Embryonic facial prominence (tissue), 1 donor: ENCODE data around the gene MTCH1.

ENCODE experiments used
- DNase-seq: peaks from one replicate; pipeline ENCODE4 v3.0.0-alpha.2; 2016; ENCODE audit errors: extremely low spot score

The MTCH1 gene, protein sequence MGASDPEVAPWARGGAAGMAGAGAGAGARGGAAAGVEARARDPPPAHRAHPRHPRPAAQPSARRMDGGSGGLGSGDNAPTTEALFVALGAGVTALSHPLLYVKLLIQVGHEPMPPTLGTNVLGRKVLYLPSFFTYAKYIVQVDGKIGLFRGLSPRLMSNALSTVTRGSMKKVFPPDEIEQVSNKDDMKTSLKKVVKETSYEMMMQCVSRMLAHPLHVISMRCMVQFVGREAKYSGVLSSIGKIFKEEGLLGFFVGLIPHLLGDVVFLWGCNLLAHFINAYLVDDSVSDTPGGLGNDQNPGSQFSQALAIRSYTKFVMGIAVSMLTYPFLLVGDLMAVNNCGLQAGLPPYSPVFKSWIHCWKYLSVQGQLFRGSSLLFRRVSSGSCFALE

DNA sequence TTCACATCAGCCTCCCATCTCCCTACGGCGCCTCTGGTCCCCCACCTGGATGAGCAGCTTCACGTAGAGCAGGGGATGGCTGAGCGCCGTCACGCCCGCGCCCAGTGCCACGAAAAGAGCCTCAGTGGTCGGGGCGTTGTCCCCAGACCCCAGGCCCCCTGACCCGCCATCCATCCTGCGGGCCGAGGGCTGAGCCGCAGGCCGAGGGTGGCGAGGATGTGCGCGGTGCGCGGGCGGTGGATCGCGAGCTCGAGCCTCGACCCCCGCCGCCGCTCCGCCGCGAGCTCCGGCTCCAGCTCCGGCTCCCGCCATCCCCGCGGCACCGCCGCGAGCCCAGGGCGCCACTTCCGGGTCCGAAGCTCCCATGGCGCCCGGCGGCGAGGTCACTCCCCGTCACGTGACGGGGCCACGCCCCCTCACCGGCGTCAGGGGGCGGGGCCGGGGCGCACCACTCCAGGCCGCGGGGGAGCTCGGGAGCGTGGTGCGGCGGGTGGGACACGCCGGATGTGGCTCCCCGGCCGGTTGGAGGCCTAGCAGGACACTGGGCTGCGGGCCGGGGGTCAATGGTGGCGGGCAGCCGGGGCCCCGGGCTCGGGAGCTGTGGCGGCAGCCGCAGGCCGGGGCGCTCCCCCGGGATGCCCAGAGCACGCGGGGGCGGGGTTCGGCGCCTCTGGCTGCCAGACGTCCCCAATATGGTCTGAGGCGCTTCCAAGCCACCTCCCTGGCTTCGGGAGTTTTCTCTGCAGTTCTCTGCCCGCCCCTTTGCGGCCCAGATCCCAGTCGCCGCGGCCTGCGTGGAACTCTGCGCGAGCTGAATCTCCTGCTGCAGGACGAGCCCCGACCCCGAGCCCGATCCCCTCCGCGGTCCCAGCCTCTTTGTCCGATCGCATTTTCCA lies at the start of gene MTCH1:
TSS of gene MTCH1 (minus strand) at position 389 of the 896 bp plus-strand sequence. CDS start at position 366, 23 bp downstream.
- peak; percentile 82 for DNase-seq

DNA sequence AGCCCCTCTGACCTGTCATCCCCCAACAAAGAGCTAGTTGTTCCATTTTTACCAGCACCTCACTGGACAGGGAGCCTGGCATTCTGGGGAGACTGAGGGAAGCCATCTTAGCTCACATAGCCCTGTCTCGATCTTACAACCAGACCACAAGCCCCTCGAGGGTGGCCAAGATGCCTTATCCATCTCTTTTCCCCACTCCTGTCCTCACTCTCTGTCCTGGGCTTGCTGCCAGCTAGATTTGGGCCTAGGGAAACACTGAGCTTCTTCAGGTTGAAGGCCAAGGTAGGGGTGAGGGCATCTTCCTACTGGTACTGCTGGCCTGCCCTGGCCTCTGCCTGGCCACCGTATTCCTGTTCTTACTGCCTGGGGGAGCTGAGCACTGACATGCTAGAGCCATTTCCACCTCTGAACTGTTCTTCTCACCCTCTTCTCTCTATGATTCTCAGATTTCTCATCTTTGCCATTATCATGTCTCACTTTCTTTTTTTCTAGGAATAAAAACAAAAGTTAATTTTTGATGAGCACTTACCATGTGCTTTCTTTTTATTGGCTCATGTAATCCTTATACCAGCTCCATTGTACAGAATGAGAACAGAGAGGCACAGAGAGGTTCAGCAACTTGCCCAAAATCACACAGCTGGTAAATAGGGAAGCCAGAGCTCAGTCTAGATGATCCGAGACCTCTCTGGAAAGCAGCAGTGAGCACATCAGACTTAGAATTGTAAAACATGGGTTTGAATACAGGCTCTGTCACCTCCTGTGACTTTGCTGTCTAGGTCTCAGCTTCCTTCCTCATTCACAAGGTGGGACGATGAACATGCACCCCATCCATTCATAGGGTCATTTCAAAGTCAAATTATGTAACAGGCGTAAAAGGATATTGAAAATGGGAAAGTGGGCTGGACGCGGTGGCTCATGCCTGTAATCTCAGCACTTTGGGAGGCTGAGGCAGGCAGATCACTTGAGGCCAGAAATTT lies 48.1 kb upstream of the MTCH1 start:
- DNase-seq: no peak

DNA sequence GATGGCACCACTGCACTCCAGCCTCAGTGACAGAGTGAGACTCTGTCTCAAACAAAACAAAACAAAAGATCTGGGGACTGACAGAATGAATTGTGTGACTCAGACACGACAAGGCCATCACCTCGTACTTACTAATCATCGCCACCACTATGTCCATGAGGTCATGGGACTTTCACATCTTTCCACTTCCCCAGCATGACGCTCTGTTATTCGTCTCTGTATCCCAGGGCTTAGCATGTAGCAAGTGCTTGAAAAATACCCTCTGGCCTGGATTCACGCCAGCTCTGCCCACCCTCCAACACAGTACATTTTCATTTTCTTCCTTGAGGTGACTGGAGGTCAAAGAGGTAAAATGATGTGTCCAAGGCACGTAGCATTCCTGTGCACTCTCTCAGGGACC lies 47.3 kb upstream of the MTCH1 start:
- DNase-seq: no peak

DNA sequence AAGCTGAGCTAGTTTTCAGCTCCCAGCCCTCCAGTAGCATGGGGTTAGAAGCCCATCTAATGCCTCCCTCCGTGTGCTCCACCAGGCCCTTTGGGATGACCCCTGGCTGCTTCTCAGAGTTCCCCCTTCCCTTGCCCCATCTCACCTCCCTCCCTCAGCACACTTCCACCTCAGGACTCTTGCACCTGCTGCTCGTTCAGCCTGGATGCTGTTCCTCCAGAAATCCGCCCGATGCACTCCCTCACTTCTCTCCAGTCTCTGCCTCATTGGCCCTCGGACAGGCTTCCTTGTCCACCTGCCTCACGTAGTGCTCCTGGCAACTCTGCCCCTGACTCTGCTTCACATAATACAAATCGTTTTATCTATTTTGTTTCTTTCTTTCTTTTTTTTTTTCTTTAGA lies 46.2 kb upstream of the MTCH1 start:
- DNase-seq: no peak

DNA sequence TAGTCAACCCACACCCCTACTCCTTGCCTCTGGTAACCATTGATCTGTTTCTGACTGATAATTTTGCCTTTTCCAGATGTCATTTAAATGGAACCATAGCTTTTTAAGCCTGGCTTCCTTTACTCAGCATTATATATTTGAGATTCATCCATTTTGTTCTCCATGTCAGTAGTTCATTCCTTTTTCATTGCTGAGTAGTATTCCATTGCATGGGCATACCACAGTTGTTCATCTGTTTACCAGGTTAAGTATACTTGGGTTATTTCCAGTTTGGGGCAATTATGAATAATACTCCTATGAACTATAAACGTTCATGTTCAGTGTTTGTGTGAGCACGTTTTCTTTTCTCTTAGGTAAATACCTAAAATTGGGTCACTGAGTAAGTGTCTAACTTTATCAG lies 44.6 kb upstream of the MTCH1 start:
- DNase-seq: no peak

DNA sequence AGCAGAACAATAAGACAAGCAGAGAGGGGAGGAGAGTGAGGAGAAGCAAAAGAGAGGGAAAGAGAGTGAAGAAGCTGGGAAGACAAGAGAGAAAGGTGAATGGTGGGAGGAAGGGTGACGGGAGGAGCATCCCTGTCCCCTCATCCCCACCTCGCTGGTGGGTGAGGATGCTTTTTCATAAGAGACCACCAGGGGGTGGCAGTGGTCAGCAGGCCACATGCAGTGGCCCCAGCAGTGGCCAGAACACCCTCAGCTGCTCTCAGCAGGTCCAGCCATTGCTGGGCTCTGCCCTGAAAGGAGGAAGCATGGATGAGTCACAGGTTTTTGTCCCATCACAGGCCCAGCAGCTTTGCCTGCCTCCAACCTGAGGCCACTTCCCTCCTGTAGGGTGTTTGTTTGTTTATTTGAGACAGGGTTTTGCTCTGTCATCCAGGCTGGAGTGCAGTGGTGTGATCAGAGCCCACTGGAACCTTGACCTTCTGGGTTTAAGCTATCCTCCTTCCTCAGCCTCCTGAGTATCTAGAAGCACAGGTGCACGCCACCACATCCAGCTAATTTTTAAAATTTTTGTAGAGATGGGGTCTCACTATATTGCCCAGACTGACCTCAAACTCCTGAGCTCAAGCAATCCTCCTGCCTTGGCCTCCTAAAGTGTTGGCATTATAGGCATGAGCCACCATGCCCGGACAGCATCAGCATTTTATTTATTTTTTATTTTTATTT lies 43.4 kb upstream of the MTCH1 start:
- no peak for DNase-seq

DNA sequence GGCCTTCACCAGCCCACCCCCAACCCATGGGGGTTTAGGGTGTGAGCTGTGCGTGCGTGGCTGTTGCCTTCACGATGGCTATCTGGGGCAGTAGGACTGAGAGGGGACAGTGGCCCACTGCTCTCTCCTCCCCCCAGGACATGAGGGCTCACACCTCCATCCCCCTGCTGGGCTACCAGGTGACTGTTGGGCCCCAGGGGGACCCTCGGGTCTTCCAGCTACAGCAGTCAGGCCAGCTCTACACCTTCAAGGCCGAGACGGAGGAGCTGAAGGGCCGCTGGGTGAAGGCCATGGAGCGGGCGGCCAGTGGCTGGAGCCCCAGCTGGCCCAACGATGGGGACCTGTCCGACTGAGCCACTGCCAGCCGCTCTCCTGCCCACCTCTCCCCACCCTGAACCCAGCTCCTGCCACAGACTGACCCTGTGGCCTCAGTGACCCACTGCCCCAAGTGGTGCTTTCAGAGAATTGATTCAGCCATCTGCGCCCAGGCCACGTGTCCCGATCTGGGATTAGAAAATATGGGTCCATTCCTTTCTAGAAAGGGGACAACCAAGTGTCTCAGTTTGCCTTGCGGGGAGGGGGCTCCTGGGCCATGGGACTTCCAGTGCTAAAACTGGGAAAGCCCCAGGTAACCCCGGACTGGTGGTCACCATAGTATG lies 41.9 kb upstream of the MTCH1 start:
- no peak for DNase-seq

DNA sequence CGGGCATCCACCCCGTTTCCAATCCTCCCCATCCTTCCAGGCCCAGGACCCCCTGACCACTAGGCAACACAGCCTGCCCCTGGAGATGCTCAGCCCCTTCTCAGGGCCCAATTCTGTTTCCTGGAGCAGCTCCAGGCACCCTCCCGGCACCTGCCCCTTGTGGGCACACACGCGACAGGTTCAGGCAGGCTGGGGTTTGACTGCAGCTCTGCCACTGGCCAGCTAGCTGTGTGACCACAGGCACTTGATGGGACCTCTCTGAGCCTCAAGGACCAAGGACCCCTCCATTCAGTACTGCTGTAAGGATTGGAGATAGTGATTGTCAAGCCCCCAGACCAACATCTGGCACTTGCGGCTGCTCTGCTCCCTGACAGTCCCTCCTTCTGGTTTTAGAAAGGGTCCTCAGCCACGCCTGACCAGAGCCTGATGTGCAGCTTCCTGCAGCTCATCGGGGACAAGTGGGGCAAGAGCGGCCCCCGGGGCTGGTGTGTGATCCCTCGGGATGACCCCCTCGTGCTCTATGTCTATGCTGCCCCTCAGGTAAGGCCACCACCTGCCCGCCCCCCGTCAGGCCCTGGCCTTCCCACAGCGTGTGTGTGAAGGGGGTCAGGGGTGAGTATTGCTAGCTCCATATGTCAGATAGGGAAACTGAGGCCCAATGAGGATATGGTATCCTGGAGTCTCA lies 41.2 kb upstream of the MTCH1 start:
- no peak for DNase-seq

DNA sequence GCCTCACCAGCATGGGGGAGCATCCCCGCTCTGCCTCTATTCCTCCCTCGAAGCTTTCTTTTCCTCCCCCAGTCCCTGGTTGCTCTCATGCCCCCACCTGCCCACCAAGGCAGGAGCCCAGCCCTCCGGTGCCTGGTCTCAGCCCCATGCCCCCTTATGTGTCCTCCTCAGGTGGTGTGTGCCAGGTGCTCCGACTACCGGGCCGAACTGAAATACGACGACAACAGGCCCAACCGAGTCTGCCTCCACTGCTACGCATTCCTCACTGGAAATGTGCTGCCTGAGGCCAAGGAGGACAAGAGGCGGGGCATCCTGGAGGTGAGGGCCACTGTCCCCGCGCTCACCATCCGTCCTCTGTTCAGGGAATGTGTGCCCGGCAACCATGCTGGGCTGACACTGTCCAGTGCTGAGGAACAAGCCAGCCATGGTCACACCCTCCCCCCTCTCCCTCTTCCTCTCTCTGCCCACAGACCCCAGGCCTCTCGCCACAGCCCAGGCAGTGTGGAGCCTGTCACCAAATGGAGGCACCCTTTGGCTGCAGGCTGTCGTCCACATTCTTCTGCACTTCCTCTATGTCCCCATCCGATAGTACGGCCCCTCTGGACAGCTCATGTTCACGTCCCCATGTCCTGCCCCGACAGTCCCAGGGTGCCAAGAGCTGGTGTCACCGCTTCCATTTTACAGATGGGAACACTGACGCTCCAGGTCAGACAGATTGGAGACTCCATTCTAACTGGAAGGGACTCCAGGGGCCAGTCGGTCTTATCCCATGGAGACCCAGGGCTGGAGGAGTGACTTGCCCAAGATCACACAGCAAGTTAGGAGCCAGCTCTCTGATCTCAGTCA lies 39.8 kb upstream of the MTCH1 start:
- no peak for DNase-seq

DNA sequence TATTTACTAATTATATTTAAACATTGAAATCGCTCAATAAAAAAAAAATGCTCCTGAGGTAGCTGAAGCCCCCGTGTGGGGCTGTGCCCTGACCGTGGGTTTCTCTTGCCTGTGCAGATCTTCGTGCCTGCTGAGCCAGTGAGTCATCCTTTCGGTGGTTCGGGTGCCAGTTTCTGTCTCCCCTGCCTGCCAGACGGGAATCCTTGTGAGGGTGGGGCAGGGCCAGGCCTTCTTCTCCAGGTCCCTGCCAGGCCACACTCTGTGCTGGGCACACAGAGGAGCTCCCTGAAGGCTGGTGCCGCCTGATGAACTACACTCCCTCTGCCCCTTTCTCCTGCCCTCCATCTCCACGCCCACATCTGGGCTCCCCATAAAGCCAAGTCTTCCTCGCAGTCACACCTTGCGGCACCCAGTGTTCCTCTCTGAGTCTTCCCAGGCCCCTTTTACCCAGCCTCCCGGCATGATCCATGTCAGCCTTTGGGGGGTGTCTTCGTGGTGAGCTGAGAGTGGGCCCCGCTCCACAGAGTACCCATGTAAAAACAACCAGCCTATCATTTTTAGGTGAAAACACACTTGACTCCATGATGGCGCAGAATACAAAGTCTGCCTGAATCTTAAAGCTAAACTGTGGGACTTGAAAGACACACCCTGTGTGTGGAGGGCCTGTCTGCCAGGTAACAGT lies 38.8 kb upstream of the MTCH1 start:
- DNase-seq: no peak

DNA sequence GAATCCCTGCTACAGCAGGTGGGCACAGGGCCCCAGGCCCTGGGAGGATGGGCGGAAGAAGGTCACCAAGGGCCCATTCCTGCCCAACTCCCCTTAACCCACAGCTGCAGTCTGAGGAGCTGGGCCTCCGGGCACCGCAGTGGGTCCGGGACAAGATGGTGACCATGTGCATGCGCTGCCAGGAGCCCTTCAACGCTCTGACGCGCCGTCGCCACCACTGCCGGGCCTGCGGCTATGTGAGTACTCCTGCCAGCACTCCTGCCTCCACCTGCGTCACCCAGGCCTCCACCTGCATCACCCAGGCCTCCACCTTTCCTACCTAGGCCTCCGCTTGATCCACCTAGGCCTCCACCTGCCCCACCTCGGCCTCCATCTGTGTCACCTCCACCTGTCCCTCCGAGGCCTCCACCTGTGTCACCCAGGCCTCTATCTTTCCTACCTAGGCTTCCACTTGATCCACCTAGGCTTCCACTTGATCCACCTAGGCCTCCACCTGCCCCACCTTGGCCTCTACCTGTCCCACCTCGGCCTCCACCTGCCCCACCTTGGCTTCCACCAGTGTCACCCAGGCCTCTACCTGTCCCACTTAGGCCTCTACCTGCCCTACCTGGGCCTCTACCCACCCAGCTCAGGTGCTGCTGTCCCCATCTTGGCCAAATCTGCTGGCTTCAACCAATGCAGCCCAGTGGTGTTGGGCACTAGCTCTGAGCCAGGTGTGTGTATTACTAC lies 36.3 kb upstream of the MTCH1 start:
- DNase-seq: no peak

DNA sequence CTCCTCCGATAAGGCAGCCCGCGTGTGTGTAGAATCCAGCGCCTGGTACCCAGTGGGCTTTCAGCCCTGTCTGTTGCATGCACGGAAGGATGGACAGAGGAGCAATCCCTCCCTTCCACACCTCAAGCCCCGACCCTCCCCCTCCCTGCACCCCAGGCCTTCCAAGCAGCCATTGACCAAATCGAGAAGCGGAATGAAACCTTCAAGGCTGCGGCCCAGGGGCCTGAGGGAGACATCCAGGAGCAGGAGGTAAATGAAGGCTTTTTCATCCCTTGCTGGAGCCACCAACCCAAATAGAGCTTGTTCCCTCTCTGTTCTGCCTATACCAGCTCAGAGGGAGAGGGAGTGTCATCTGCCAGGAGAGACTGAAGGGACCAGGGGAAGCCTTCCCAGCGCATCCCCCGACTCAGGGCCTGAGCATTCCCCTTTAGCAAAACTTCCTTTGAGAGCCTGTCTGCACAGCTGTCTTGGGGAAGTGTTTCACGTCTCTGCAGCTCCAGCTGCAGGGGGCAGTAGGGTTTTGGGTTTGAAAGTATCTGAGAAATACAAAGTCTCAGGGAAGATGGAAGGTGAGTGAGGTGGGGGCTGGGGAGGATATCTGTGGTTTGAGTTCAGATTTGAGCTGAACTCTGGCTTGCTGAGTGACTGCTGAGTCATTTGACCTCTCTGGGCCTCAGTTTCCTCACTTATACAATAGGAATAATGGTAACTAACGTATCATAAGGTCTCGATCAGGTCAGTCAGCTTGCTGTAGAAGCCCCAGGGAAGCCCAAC lies 35.5 kb upstream of the MTCH1 start:
- DNase-seq: no peak

DNA sequence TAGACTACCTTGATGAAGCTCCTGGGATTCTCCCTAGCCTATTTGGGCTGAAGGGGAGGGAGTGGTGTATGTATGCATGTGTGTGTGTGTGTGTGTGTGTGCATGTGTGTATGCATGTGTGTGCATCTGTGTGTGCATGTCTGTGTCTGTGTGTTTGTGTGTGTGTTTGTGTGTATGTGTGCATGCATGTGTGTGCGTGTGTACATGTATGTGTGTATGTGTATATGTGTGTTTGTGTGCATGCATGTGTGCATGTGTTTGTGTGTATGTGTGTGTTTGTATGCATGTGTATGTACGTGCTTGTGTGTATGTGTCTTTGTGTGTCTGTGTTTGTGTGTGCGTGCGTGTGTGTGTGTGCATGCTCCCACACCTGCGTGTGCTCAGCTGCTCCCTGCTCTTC lies 34.8 kb upstream of the MTCH1 start:
- no peak for DNase-seq

DNA sequence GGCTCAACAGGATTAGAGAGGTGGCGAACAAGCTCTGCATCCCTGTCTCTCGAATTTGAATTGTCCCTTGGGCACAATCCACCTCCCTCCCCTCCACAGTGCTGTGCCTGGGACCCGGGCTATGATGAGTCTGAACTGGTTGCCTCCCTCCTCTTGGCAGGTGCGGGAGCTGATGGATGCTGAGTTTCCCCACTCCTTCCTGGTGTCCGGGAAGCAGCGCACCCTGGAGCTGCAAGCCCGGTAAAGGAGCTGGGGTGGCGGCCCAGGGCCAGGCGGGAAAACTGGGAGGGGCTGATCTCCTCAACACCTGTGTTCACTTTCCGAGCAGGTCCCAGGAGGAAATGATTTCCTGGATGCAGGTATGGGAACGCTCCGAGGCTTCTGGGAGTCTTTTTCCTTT lies 34.4 kb upstream of the MTCH1 start:
- no peak for DNase-seq

DNA sequence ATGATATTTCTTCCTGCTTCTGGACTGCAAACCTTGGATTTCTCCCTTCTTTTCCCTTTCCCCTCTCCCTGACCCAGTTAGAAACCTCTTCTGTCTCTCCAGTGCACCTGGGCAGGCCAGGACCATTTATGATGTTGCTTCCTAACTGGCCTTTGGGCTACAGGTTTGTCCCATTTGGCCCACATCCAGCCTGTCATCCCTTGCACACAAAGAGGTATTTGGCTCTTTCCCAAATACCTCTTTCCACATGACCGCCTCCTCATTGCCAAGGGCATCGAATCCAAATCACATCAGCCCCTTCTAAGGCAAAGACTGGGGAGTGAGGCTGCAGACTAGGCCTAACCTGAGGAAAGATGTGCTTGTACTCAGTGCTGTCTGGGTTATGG lies 33.1 kb upstream of the MTCH1 start:
- no peak for DNase-seq

DNA sequence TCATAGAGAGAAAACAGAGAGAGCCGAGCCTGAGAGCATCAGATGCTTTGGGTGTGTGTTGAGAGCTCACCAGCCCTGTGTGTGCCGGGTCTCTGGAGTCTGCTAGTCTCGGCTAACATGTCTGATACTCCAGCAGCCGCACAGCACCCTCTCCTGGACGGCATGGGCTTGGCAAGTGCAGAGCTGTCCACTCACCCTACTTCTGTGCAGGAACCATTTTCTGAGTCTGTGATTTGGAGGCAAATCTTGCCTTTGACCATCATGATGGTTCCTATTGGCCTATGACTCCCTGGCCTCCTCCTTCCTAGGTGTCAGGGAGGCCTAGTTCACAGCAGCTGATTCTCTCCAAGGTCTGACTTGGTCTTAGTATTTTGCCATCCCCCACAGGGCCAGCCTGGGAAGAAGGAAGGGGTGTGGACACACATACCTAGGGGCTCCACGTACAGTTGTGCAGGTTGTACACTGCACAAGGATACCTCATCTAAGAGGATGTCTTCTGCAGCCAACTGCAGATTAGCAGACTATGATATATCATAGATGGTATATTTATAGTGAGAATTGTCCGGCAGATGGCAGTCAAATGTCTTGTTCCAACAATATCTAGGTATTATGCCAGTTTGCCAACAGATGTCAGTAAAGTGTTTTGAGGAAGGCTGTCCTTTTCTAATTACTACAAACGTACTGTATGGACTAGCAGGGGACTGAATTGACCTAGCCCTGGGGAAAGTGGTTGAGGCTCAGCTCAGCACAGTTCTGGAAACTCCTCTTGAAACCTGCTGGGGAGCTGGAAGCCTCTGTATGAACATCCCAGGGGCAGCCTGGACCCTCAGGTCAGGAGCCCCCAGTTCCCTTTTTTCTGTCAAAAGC lies 32.4 kb upstream of the MTCH1 start:
- DNase-seq: peak; percentile 72
